CD14-positive monocyte (primary cell): ENCODE measurements around the gene OR5K1. TPM values are rescaled to one million over a fixed set of nuclear protein-coding genes. Genes with fewer than 3 reads are reported as not detected.
A peak's percentile ranks its signal among the peaks of the same experiment; 100 is the strongest.

ENCODE experiments used
- DNase-seq, 3 donors: peaks; one replicate each; pipeline ENCODE4 v3.0.0-alpha.2; 2011 to 2022
- H2AFZ ChIP-seq: 2 replicates; pipeline ENCODE4 v1.6.0; 2012; ENCODE audit warnings: mild to moderate bottlenecking, low read depth, low read length, inconsistent platforms; ENCODE audit not compliant: insufficient read depth, poor library complexity, severe bottlenecking
- H3K27ac ChIP-seq, 2 donors: 1 replicate in 1 of 2; 2 replicates in 1 of 2; pipeline ENCODE4 v1.5.1; 2012 to 2013; ENCODE audit warnings: low read length in 2 of 2, control low read depth in 1 of 2, inconsistent platforms in 1 of 2, low read depth in 1 of 2, mild to moderate bottlenecking in 1 of 2
- H3K27me3 ChIP-seq, 2 donors: one replicate each; pipeline versions ENCODE4 v1.6.0 to v1.6.1; 2011 to 2013; ENCODE audit warnings: low read length in 2 of 2; ENCODE audit not compliant: control insufficient read depth in 2 of 2, insufficient read depth in 2 of 2
- H3K36me3 ChIP-seq, 2 donors: replicated peaks in 1 of 2; 1 replicate in 1 of 2; 2 replicates in 1 of 2; pipeline versions ENCODE4 v1.5.1 to v1.6.1; 2012 to 2013; ENCODE audit warnings: low read length in 2 of 2, control low read depth in 1 of 2, inconsistent platforms in 1 of 2, mild to moderate bottlenecking in 1 of 2; ENCODE audit not compliant: insufficient read depth in 2 of 2, control insufficient read depth in 1 of 2
- H3K4me1 ChIP-seq, 2 donors: 1 replicate in 1 of 2; 2 replicates in 1 of 2; pipeline versions ENCODE4 v1.5.1 to v1.6.1; 2012 to 2013; ENCODE audit warnings: low read length in 2 of 2, control low read depth in 1 of 2, inconsistent platforms in 1 of 2, mild to moderate bottlenecking in 1 of 2, moderate library complexity in 1 of 2; ENCODE audit not compliant: insufficient read depth in 2 of 2, control insufficient read depth in 1 of 2
- H3K4me2 ChIP-seq: replicated peaks from 2 replicates; pipeline ENCODE3; 2012; ENCODE audit warnings: low read length, moderate library complexity, mild to moderate bottlenecking; ENCODE audit not compliant: poor library complexity, severe bottlenecking; ENCODE audit errors: extremely low read depth
- H3K4me3 ChIP-seq, 3 experiments: fragments of 200-600 bp in 1 of 3; sonication (generic) in 1 of 3; replicated peaks in 1 of 3; 1 replicate in 2 of 3; 2 replicates in 1 of 3; pipeline ENCODE4 v1.5.1; 2011 to 2013; ENCODE audit warnings: low read length in 3 of 3, mild to moderate bottlenecking in 3 of 3, control low read depth in 2 of 3, low read depth in 2 of 3, inconsistent platforms in 1 of 3, moderate library complexity in 1 of 3
- H3K79me2 ChIP-seq: 2 replicates; pipeline ENCODE4 v1.6.0; 2012; ENCODE audit warnings: mild to moderate bottlenecking, control low read depth, inconsistent platforms, low read length, moderate library complexity; ENCODE audit not compliant: insufficient read depth
- H3K9ac ChIP-seq: 2 replicates; pipeline ENCODE4 v1.6.0; 2017; ENCODE audit warnings: low read length, mild to moderate bottlenecking; ENCODE audit not compliant: insufficient read depth, poor library complexity, severe bottlenecking
- H3K9me3 ChIP-seq, 2 donors: replicated peaks in 1 of 2; 1 replicate in 1 of 2; 2 replicates in 1 of 2; pipeline versions ENCODE4 v1.5.1 to v1.6.1; 2012 to 2013; ENCODE audit warnings: low read length in 2 of 2, control low read depth in 1 of 2; ENCODE audit not compliant: control insufficient read depth in 1 of 2, insufficient read depth in 1 of 2
- H4K20me1 ChIP-seq: 2 replicates; pipeline ENCODE4 v1.6.0; 2012; ENCODE audit warnings: mild to moderate bottlenecking, low read length, control low read depth, moderate library complexity; ENCODE audit not compliant: insufficient read depth
- H3K27ac Mint-ChIP-seq, 7 donors: one replicate each; pipeline ENCODE4 v1.8.0; 2020; ENCODE audit warnings: mild to moderate bottlenecking in 7 of 7, mixed read lengths in 7 of 7, moderate library complexity in 6 of 7, inconsistent platforms in 2 of 7
- H3K27me3 Mint-ChIP-seq, 3 donors: one replicate each; pipeline ENCODE4 v1.8.0; 2021 to 2022; ENCODE audit warnings: low read depth in 3 of 3, mild to moderate bottlenecking in 3 of 3, mixed read lengths in 3 of 3, moderate library complexity in 3 of 3, inconsistent platforms in 1 of 3
- H3K36me3 Mint-ChIP-seq, 2 donors: one replicate each; pipeline ENCODE4 v1.8.0; 2020; ENCODE audit warnings: mixed read lengths in 2 of 2, inconsistent platforms in 1 of 2, mild to moderate bottlenecking in 1 of 2
- H3K4me1 Mint-ChIP-seq: one replicate; pipeline ENCODE4 v1.8.0; 2020; ENCODE audit warnings: mild to moderate bottlenecking, mixed read lengths
- H3K4me3 Mint-ChIP-seq, 2 donors: one replicate each; pipeline ENCODE4 v1.8.0; 2020; ENCODE audit warnings: mild to moderate bottlenecking in 2 of 2, mixed read lengths in 2 of 2, moderate library complexity in 1 of 2
- H3K9me3 Mint-ChIP-seq, 7 donors: one replicate each; pipeline ENCODE4 v1.8.0; 2020 to 2022; ENCODE audit warnings: mixed read lengths in 7 of 7, mild to moderate bottlenecking in 6 of 7, moderate library complexity in 6 of 7, inconsistent platforms in 2 of 7
- WGBS: methylation state at CpG from one replicate; pipeline ENCODE4 v1.1.5; 2013; ENCODE audit warnings: missing lambda C conversion rate; ENCODE audit not compliant: insufficient coverage; 5-methylcytosine and 5-hydroxymethylcytosine counted together
- intact Hi-C, 2 donors: fragments of 100-400 bp; cut with micrococcal nuclease; formaldehyde crosslinking; loops; one replicate each; pipeline versions ENCODE4 v1.15.0 to v1.15.1; 2023
- polyA plus RNA-seq, 3 donors: library from polyadenylated mRNA; depleted of rRNA in 1 of 3; unstranded in 2 of 3; stranded (reverse) in 1 of 3; fragments of 300-500 nt in 2 of 3; fragments of >200 nt in 1 of 3; fragmentation: Illumina TruSeq in 2 of 3; gene quantifications; 1 replicate in 2 of 3; 2 replicates in 1 of 3; pipeline ENCODE4 v1.2.3, GENCODE V29; 2012 to 2021
- TF ChIP-seq, protein P1 (sequence below): fragments of 200-600 bp; IDR thresholded peaks from one replicate; pipeline ENCODE4 v1.8.0; 2022; ENCODE audit warnings: antibody characterized with exemption, mild to moderate bottlenecking

OR5K1 gene
- polyA plus RNA-seq, 3 donors: not detected

DNA sequence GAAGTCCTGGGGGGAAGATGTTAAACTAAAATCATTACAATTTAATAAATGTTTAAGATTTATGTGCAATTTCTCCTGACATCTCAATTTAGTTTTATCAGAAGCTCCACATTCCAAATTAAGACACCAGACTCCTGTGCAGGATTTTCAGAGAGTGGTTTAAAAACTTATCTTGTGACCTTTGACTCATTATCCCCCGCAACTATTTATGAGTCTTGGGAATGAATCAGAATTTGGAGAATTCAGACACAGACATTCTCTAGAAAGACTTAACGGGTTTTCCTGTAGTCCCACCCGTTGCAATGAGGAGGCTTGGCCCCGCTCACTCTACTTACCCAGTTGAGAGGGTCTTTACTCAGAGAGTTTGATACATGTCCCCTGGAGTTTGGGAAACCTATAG, 41.5 kb downstream of the OR5K1 start:
- H2AFZ ChIP-seq: no peak overlapping the region
- H3K4me1 ChIP-seq: no peaks in the 10 kb centered on the region
- Mint-ChIP-seq H3K27me3 (peaks cover 0 to 4% (median 1%) of the 10 kb centered on the region in 3 donors), H3K27ac (no peak overlapping the region), H3K4me3 (no peak overlapping the region), H3K4me1 (no peaks in the 10 kb centered on the region), H3K36me3 (peaks cover 11 to 13% of the 10 kb centered on the region in 2 donors), H3K9me3 (peaks cover 0 to 7% (median 0%) of the 10 kb centered on the region in 7 donors)
- no peak overlapping the region for H3K4me2 ChIP-seq
- no peaks in the 10 kb centered on the region for H3K27me3 ChIP-seq
- intact Hi-C loops: no loop called here
- H3K79me2 ChIP-seq: no peaks in the 10 kb centered on the region
- peaks cover 0 to 5% of the 10 kb centered on the region in 2 donors for H3K36me3 ChIP-seq
- H4K20me1 ChIP-seq: no peaks in the 10 kb centered on the region
- no peaks in the 10 kb centered on the region for H3K9me3 ChIP-seq
- H3K27ac ChIP-seq: no peak overlapping the region
- H3K4me3 ChIP-seq: no peak overlapping the region
- TF ChIP-seq, protein P1, sequence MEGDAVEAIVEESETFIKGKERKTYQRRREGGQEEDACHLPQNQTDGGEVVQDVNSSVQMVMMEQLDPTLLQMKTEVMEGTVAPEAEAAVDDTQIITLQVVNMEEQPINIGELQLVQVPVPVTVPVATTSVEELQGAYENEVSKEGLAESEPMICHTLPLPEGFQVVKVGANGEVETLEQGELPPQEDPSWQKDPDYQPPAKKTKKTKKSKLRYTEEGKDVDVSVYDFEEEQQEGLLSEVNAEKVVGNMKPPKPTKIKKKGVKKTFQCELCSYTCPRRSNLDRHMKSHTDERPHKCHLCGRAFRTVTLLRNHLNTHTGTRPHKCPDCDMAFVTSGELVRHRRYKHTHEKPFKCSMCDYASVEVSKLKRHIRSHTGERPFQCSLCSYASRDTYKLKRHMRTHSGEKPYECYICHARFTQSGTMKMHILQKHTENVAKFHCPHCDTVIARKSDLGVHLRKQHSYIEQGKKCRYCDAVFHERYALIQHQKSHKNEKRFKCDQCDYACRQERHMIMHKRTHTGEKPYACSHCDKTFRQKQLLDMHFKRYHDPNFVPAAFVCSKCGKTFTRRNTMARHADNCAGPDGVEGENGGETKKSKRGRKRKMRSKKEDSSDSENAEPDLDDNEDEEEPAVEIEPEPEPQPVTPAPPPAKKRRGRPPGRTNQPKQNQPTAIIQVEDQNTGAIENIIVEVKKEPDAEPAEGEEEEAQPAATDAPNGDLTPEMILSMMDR: no peak
- no peak overlapping the region for H3K9ac ChIP-seq
- no CpG with 5 or more reads among the region's 4 CpGs for WGBS
- no peak for DNase-seq

DNA sequence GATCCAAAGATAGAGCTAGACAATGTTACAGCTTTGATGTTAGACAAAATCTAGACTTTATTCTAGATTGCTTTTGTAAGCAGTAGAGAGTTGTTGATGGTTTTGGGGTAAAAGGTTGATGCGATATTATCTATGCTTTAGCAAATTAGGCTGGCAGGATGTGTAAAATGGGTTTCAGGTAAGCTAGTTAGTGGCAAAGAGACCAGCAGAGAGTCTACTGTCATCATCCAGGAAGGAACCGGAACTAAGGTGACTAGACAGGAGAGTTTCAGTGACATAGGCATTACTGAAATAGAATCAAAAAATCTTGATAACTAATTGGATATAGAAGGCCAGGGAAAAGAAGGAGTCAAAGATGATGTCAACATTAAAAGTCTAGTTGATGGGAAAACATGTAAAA, 45.6 kb downstream of the OR5K1 start:
- H3K36me3 Mint-ChIP-seq: peaks cover 25 to 33% of the 10 kb centered on the region in 2 donors
- 100% methylated on average over 2 of the region's 2 CpGs for WGBS
- Histone ChIP-seq H3K79me2 (no peaks in the 10 kb centered on the region), H3K9me3 (no peaks in the 10 kb centered on the region), H3K4me1 (peaks cover 6 to 9% of the 10 kb centered on the region in 2 donors), H3K27ac (no peak overlapping the region), H3K36me3 (peaks cover 0 to 23% of the 10 kb centered on the region in 2 donors), H4K20me1 (no peaks in the 10 kb centered on the region), H2AFZ (no peak overlapping the region), H3K9ac (no peak overlapping the region), H3K4me3 (no peak overlapping the region), H3K4me2 (no peak overlapping the region), H3K27me3 (no peaks in the 10 kb centered on the region)
- peaks cover 13% of the 10 kb centered on the region for H3K4me1 Mint-ChIP-seq
- peaks cover 0 to 5% (median 0%) of the 10 kb centered on the region in 7 donors for H3K9me3 Mint-ChIP-seq
- peak overlapping the region in 1 of 7 donors; percentile 7 for H3K27ac Mint-ChIP-seq
- intact Hi-C loops: no loop called here
- no peak overlapping the region for H3K4me3 Mint-ChIP-seq
- no peaks in the 10 kb centered on the region for H3K27me3 Mint-ChIP-seq
- TF ChIP-seq, protein P1: no peak
- no peak for DNase-seq
